Stomach (tissue), 9 donors: Measurements from ENCODE around the gene RASSF5. TPM values are rescaled to one million over a fixed set of nuclear protein-coding genes. Genes with fewer than 3 reads are reported as not detected.

Experiments used
- DNase-seq, 2 donors: peaks; one replicate each; pipeline versions ENCODE4 v3.0.0 to v3.0.0-alpha.2; 2013 to 2019
- H3K27ac ChIP-seq, 5 donors: fragments of 200-600 bp in 4 of 5; sonication (generic) in 4 of 5; one replicate each; pipeline ENCODE4 v1.5.1; 2013 to 2019; ENCODE audit warnings: mild to moderate bottlenecking in 1 of 5, moderate library complexity in 1 of 5
- H3K27me3 ChIP-seq, 3 donors: fragments of 200-600 bp; sonication (generic); one replicate each; pipeline ENCODE4 v1.5.1; 2017 to 2019; ENCODE audit warnings: mixed run types in 1 of 3
- H3K36me3 ChIP-seq, 4 donors: fragments of 200-600 bp; sonication (generic); 1 replicate in 3 of 4; 2 replicates in 1 of 4; pipeline ENCODE4 v1.5.1; 2016 to 2019
- H3K4me1 ChIP-seq, 4 donors: fragments of 200-600 bp; sonication (generic); one replicate each; pipeline ENCODE4 v1.5.1; 2016 to 2019
- H3K4me3 ChIP-seq, 4 donors: fragments of 200-600 bp; sonication (generic) in 3 of 4; one replicate each; pipeline ENCODE4 v1.5.1; 2016 to 2019; ENCODE audit warnings: mild to moderate bottlenecking in 1 of 4
- H3K9me3 ChIP-seq, 4 donors: fragments of 200-600 bp; sonication (generic); one replicate each; pipeline ENCODE4 v1.5.1; 2016 to 2019
- CTCF ChIP-seq, 7 experiments: fragments of 450-650 bp in 4 of 7; fragments of 200-600 bp in 3 of 7; sonication (generic) in 3 of 7; IDR thresholded peaks; one replicate each; pipeline ENCODE4 v1.5.1; 2016 to 2019; ENCODE audit warnings: antibody characterized with exemption in 7 of 7, control low read depth in 2 of 7, mild to moderate bottlenecking in 1 of 7
- EP300 ChIP-seq: sonication (generic); formaldehyde crosslinking; IDR thresholded peaks from one replicate; pipeline ENCODE4 v1.6.1; 2017; ENCODE audit warnings: antibody characterized with exemption
- POLR2A ChIP-seq, 4 donors: fragments of 450-650 bp; IDR thresholded peaks; one replicate each; pipeline ENCODE4 v1.6.1; 2016; ENCODE audit warnings: antibody characterized with exemption in 4 of 4, control low read depth in 2 of 4, mild to moderate bottlenecking in 1 of 4, moderate library complexity in 1 of 4
- POLR2AphosphoS5 ChIP-seq, 3 donors: sonication (generic); formaldehyde crosslinking; IDR thresholded peaks; one replicate each; pipeline ENCODE4 v1.6.1; 2016; ENCODE audit warnings: antibody characterized with exemption in 3 of 3
- WGBS, 5 donors: extraction: QIAGEN DNeasy Blood & Tissue Kit in 3 of 5; methylation state at CpG; one replicate each; pipeline versions ENCODE4 v1.1.5 to v1.1.7; 2013 to 2018; 5-methylcytosine and 5-hydroxymethylcytosine counted together
- intact Hi-C: fragments of 100-400 bp; cut with DNase I; formaldehyde crosslinking; loops from one replicate; pipeline ENCODE4 v1.15.1; 2023; ENCODE audit warnings: low total_unique reads
- polyA plus RNA-seq, 3 donors: library from polyadenylated mRNA; stranded (reverse); fragments of 200-250 nt; gene quantifications; one replicate each; pipeline ENCODE4 v1.2.3, GENCODE V29; 2013
- total RNA-seq, 5 donors: library from RNA; depleted of rRNA; stranded (reverse); fragments of >200 nt; gene quantifications; one replicate each; pipeline versions ENCODE4 v1.1.0 to v1.2.3, GENCODE V29; 2014 to 2016
- donor health status: healthy with polysubstance abuse.
- donor health status: Bipolar disorder and iron deficiency.
- donor health status: healthy.

RASSF5 gene
- total and polyA plus RNA-seq, 8 donors = 2.2 to 44.5 (median 7.5) TPM

DNA sequence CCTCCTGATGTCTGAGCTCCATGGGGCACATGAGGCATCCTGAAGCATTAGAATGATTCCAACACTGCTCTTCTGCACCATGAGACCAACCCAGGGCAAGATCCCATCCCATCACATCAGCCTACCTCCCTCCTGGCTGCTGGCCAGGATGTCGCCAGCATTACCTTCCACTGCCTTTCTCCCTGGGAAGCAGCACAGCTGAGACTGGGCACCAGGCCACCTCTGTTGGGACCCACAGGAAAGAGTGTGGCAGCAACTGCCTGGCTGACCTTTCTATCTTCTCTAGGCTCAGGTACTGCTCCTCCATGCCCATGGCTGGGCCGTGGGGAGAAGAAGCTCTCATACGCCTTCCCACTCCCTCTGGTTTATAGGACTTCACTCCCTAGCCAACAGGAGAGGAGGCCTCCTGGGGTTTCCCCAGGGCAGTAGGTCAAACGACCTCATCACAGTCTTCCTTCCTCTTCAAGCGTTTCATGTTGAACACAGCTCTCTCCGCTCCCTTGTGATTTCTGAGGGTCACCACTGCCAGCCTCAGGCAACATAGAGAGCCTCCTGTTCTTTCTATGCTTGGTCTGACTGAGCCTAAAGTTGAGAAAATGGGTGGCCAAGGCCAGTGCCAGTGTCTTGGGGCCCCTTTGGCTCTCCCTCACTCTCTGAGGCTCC is 11.1 kb upstream of the RASSF5 start:
- no peak for TF ChIP-seq POLR2AphosphoS5 (IDR thresholded peaks at IDR 0.05)
- no peak for TF ChIP-seq CTCF (IDR thresholded peaks at IDR 0.05)
- no peak overlapping the region for H3K4me3 ChIP-seq
- no peaks in the 10 kb centered on the region for H3K27me3 ChIP-seq
- H3K27ac ChIP-seq = peak overlapping the region in 3 of 5 donors; percentile 26 to 60 (median 43)
- 35 to 54% (median 42%) methylated on average over 6 of the region's 6 CpGs for WGBS, 5 donors
- peaks cover 15 to 29% (median 25%) of the 10 kb centered on the region in 4 donors for H3K4me1 ChIP-seq
- DNase-seq = peak; percentile 70 to 71
- intact Hi-C loops = loop anchor here (10.0 kb wide), 1 partner anchor 169 kb away; no protein-coding TSS in a partner anchor
- peaks cover 0 to 43% (median 29%) of the 10 kb centered on the region in 4 donors for H3K36me3 ChIP-seq
- no peaks in the 10 kb centered on the region for H3K9me3 ChIP-seq

- TF ChIP-seq POLR2AphosphoS5 (IDR thresholded peaks at IDR 0.05) = no peak
- TF ChIP-seq CTCF (IDR thresholded peaks at IDR 0.05) = no peak
- no peak for TF ChIP-seq EP300
- TF ChIP-seq POLR2A (IDR thresholded peaks at IDR 0.05) = no peak
- Histone ChIP-seq H3K9me3 (no peaks in the 10 kb centered on the region), H3K4me1 (peaks cover 22 to 40% (median 33%) of the 10 kb centered on the region in 4 donors), H3K27ac (no peak overlapping the region), H3K27me3 (no peaks in the 10 kb centered on the region), H3K36me3 (peaks cover 0 to 32% (median 18%) of the 10 kb centered on the region in 4 donors), H3K4me3 (no peak overlapping the region)
- DNase-seq = no peak
- WGBS, 5 donors = 69 to 98% (median 88%) methylated on average over 4 of the region's 4 CpGs
- intact Hi-C loops = loop anchor here (10.0 kb wide), 1 partner anchor 167 kb away; no protein-coding TSS in a partner anchor
These were observed 10.0 kb upstream of the RASSF5 start for GRCh38 chr1:206497363-206497762.

DNA sequence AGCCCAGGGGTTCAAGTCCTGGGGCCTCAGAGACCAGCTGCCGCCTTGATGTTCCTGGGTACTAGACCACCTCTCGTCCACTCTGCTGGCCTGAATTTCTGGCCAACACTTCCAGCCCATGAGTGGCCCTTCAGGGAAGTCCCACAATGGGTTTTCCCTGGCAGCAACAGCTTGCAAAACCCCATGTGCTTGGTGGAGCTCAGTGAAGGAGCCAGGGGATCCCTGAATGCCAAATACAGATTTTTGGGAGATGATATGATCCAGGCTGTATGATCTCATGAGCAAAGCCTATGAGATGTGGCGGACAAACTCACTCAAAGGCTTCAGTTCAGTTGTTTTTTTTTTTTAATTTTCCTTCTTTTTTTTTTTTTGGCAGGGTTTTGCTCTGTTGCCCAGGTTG is 9.6 kb upstream of the RASSF5 start:
- no peak overlapping the region for H3K27ac ChIP-seq
- DNase-seq = no peak
- intact Hi-C loops = loop anchor here (10.0 kb wide), 1 partner anchor 167 kb away; no protein-coding TSS in a partner anchor
- no peak overlapping the region for H3K4me3 ChIP-seq
- 88 to 96% (median 92%) methylated on average over 3 of the region's 3 CpGs for WGBS, 5 donors
- peaks cover 0 to 28% (median 14%) of the 10 kb centered on the region in 4 donors for H3K36me3 ChIP-seq
- TF ChIP-seq POLR2A (IDR thresholded peaks at IDR 0.05) = no peak
- no peak for TF ChIP-seq POLR2AphosphoS5 (IDR thresholded peaks at IDR 0.05)
- no peak for TF ChIP-seq CTCF (IDR thresholded peaks at IDR 0.05)
- TF ChIP-seq EP300 = no peak
- H3K27me3 ChIP-seq = no peaks in the 10 kb centered on the region
- H3K9me3 ChIP-seq = no peaks in the 10 kb centered on the region
- peaks cover 22 to 43% (median 33%) of the 10 kb centered on the region in 4 donors for H3K4me1 ChIP-seq

DNA sequence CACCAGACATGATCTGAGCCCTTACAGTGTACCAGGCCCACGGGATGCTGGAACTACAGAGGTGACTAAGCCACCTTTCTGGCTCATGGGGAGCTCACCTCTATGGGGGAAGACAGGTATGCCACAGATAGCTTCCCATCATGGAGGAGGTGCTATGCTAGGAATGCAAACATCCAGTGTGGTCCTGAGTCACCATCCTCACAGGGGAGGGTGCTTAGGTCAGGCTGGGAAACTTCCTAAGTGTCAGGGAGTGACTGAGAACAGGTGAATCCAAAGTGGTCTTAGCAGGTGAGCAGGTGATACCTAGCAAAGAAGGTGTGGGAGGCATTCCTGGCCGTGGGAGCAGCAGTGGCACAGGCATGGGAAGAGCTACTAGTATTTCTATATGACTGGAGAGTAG is 8.6 kb upstream of the RASSF5 start:
- TF ChIP-seq CTCF (IDR thresholded peaks at IDR 0.05) (no peak), EP300 (no peak), POLR2A (IDR thresholded peaks at IDR 0.05) (no peak), POLR2AphosphoS5 (IDR thresholded peaks at IDR 0.05) (no peak)
- H3K4me1 ChIP-seq = peaks cover 26 to 52% (median 39%) of the 10 kb centered on the region in 4 donors
- intact Hi-C loops = loop anchor here (10.0 kb wide), 1 partner anchor 166 kb away; no protein-coding TSS in a partner anchor
- DNase-seq = no peak
- H3K36me3 ChIP-seq = peaks cover 0 to 19% (median 4%) of the 10 kb centered on the region in 4 donors
- no peak overlapping the region for H3K27ac ChIP-seq
- H3K4me3 ChIP-seq = no peak overlapping the region
- WGBS, 5 donors = 80 to 92% (median 84%) methylated on average over 2 of the region's 2 CpGs
- no peaks in the 10 kb centered on the region for H3K27me3 ChIP-seq
- no peaks in the 10 kb centered on the region for H3K9me3 ChIP-seq
